BJ (cell line): Measurements from ENCODE around the gene CASP4. TPM values are rescaled to one million over a fixed set of nuclear protein-coding genes. Genes with fewer than 3 reads are reported as not detected.
"Not testable (repeated sequence)": the region's sequence is repeated elsewhere in the genome, so short reads cannot be mapped to it uniquely, and the experiment has no call there.

Source experiments
- CTCF ChIA-PET: fragments of 350-600 bp; formaldehyde crosslinking; extraction: SDS; loops from one replicate; lab custom pipeline; 2021; ENCODE audit warnings: antibody characterized with exemption, inconsistent platforms; lab: Yijun Ruan, JAX
- POLR2A ChIA-PET: fragments of 300-600 bp; sonication (Branson Sonifier 250); formaldehyde crosslinking; extraction: SDS; loops from one replicate; lab custom pipeline; 2021; ENCODE audit warnings: antibody characterized with exemption; lab: Charles Lee
- DNase-seq: peaks from one replicate; pipeline ENCODE4 v3.0.0-alpha.2; 2011; ENCODE audit warnings: low read depth
- H3K27me3 ChIP-seq: 2 replicates; pipeline ENCODE4 v1.6.0; 2011; ENCODE audit warnings: low read length; ENCODE audit not compliant: control insufficient read depth, insufficient read depth
- H3K36me3 ChIP-seq: 2 replicates; pipeline ENCODE4 v1.5.1; 2011; ENCODE audit warnings: low read length; ENCODE audit not compliant: control insufficient read depth, insufficient read depth
- H3K4me3 ChIP-seq: 2 replicates; pipeline ENCODE4 v1.5.1; 2011; ENCODE audit warnings: low read depth, mild to moderate bottlenecking, control low read depth, low read length
- polyA plus RNA-seq: library from polyadenylated mRNA; depleted of rRNA; stranded (reverse); fragments of >200 nt; gene quantifications from 2 replicates; pipeline ENCODE4 v1.2.3, GENCODE V29; 2011
- TF ChIP-seq, protein P1 (sequence below): IDR thresholded peaks from 2 replicates; pipeline ENCODE4 v1.5.1; 2011; ENCODE audit warnings: low read depth, mild to moderate bottlenecking, control low read depth, inconsistent platforms, low read length, moderate library complexity; ENCODE audit not compliant: insufficient read depth

The CASP4 gene
- polyA plus RNA-seq, 1 experiment, result 87.7 TPM

DNA sequence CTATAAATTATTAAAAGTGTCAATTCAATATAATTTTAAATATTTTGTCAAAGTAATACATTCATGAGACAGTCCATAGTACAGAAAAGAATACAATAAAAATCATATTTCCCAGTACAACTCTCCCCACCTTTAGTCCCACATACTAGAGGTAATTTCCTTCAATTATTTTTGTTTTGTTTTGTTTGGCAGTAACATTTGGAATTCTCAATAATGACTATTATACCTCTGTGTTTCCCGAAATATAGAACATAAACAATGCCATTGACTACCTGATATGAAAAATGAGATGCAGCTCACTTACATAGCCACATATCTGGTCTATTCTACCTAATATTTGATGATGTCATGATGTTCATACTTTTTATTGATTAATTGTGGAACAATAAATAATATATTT, 24.4 kb upstream of the CASP4 start:
- no peaks in the 10 kb centered on the region for H3K36me3 ChIP-seq
- CTCF ChIA-PET, result no interaction called here
- POLR2A ChIA-PET, result no interaction called here
- no peak overlapping the region for H3K4me3 ChIP-seq
- H3K27me3 ChIP-seq, result 0 out of 2 replicates have a peak, but pooled peaks cover 1% of the 10 kb centered on the region
- TF ChIP-seq, protein P1, sequence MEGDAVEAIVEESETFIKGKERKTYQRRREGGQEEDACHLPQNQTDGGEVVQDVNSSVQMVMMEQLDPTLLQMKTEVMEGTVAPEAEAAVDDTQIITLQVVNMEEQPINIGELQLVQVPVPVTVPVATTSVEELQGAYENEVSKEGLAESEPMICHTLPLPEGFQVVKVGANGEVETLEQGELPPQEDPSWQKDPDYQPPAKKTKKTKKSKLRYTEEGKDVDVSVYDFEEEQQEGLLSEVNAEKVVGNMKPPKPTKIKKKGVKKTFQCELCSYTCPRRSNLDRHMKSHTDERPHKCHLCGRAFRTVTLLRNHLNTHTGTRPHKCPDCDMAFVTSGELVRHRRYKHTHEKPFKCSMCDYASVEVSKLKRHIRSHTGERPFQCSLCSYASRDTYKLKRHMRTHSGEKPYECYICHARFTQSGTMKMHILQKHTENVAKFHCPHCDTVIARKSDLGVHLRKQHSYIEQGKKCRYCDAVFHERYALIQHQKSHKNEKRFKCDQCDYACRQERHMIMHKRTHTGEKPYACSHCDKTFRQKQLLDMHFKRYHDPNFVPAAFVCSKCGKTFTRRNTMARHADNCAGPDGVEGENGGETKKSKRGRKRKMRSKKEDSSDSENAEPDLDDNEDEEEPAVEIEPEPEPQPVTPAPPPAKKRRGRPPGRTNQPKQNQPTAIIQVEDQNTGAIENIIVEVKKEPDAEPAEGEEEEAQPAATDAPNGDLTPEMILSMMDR, result no peak
- DNase-seq, result no peak

DNA sequence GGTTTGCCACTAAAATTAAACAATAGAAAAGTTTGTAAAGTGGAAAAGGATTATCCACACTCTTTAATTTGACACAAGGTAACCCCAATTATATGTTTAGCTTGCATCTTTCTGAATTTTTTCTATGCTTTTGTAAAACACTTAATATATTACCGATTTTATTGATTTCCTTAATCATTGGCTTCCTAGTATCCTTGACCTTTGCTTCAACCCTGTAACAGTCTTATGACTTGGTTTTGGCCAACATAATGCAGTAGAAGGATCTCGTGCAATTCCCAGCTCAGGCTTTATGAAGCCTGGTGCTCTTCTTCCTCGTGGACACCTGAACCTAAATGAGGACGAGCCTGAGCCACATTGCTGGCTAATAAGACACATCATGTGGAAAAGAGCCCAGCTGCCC, 23.6 kb upstream of the CASP4 start:
- ChIA-PET CTCF (no interaction called here), POLR2A (no interaction called here)
- TF ChIP-seq, protein P1, result no peak

DNA sequence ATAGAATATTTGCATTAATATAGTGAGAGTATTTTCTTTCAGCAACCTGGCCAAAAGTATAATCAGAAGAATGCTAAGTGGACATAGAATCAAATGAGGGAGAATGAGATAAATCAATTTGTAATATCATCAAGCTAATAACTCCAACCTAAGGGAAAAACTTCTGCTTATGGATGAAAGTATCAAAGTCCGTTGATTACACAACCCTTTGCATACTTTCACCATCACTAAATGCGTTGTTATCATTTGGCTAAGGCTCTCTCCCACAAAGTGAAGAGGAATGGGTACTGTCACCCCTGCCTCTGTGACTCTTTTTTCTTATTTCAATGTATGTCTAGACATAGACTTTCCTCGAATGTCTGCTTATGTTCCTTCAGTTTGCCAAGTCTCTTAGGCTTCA, 16.4 kb upstream of the CASP4 start:
- no peak for DNase-seq
- no peak overlapping the region for H3K4me3 ChIP-seq
- TF ChIP-seq, protein P1, result no peak
- CTCF ChIA-PET, result no interaction called here
- no peaks in the 10 kb centered on the region for H3K27me3 ChIP-seq
- POLR2A ChIA-PET, result no interaction called here
- no peaks in the 10 kb centered on the region for H3K36me3 ChIP-seq

More for the DNA sequence above, 23.6 kb upstream of the CASP4 start:
- Histone ChIP-seq H3K36me3 (no peaks in the 10 kb centered on the region), H3K27me3 (0 out of 2 replicates have a peak, but pooled peaks cover 1% of the 10 kb centered on the region), H3K4me3 (no peak overlapping the region)
- no peak for DNase-seq

DNA sequence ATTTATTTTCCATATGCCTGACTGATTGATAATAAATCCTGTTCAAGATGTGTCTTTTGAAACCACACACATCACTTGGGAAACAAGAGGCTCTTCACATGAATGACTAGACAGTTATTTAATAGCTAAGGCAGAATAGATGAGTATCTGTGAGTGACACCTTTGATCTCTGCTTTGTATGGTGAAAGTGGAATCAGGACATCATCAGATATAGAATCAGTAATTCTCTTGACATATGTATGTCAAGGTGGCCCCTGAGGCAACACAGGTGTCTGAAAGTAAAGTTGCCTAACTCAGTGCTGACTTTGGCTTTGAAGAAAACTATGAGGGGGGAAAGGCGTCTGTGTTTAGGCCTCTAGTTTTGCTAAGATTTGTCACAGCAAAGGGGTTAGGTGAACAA, 11.5 kb upstream of the CASP4 start:
- H3K36me3 ChIP-seq, result no peaks in the 10 kb centered on the region
- no peak for DNase-seq
- CTCF ChIA-PET, result no interaction called here
- H3K27me3 ChIP-seq, result no peaks in the 10 kb centered on the region
- H3K4me3 ChIP-seq, result no peak overlapping the region
- TF ChIP-seq, protein P1, result no peak
- POLR2A ChIA-PET, result no interaction called here

DNA sequence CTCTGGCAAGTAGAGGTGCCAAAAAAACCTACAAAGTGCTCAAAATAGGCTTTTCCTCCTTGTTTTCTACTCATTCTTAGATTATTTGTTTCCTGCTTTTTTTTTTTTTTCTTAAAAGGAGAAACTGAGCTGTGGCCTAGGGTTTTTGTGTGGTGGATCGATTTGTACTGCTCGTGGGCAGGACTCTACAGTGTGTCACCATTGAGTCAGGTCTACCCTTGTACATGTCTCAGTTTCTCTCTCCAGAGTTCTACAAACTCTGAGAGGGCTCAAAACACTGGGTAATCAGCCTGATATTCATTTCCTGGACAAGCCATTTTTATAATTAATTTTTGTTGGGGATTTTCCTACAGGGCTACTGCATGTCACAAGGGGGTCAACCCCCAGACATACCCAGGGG, 5.2 kb upstream of the CASP4 start:
- POLR2A ChIA-PET, result no interaction called here
- Histone ChIP-seq H3K27me3 (no peaks in the 10 kb centered on the region), H3K4me3 (no peak overlapping the region), H3K36me3 (no peaks in the 10 kb centered on the region)
- DNase-seq, result no peak
- CTCF ChIA-PET, result no interaction called here
- TF ChIP-seq, protein P1, result no peak

DNA sequence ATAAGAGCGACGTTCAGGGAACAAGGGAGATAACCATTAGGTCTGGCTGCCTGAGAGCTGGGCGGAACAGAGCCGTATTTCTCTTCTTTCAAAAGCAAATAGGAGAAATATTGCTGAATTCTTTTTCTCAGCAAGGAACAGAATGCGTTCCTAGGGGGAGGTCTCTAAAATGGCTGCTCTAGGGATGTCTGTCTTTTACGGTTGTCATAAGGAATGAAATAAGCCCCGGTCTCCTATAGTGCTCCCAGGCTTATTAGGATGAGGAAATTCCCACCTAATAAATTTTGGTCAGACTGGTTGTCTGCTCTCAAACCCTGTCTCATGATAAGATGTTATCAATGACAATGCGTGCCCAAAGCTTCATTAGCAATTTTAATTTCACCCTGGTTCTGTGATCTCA, 4.5 kb upstream of the CASP4 start:
- H3K27me3 ChIP-seq, CTCF ChIA-PET, H3K4me3 ChIP-seq, DNase-seq, H3K36me3 ChIP-seq, POLR2A ChIA-PET: not testable (repeated sequence)
